Transverse colon (tissue), 4 donors: ENCODE measurements around the gene MSX1. TPM values are rescaled to one million over a fixed set of nuclear protein-coding genes. Genes with fewer than 3 reads are reported as not detected.

ENCODE experiments used
- DNase-seq: peaks from one replicate; pipeline ENCODE4 v3.0.0-alpha.2; 2019
- H3K27ac ChIP-seq, 4 donors: fragments of 200-600 bp; sonication (generic); 2 replicates each; pipeline ENCODE4 v1.5.1; 2016 to 2018; ENCODE audit warnings: inconsistent platforms in 4 of 4
- H3K27me3 ChIP-seq: fragments of 200-600 bp; sonication (generic); 2 replicates; pipeline ENCODE4 v1.5.1; 2017; ENCODE audit warnings: inconsistent platforms
- H3K36me3 ChIP-seq, 4 donors: fragments of 200-600 bp; sonication (generic); 2 replicates each; pipeline ENCODE4 v1.5.1; 2017 to 2019; ENCODE audit warnings: inconsistent platforms in 4 of 4
- H3K4me1 ChIP-seq, 4 donors: fragments of 200-600 bp; sonication (generic); 2 replicates each; pipeline ENCODE4 v1.5.1; 2017 to 2020; ENCODE audit warnings: inconsistent platforms in 4 of 4
- H3K4me3 ChIP-seq, 4 donors: fragments of 200-600 bp; sonication (generic); 1 replicate in 1 of 4; 2 replicates in 3 of 4; pipeline versions ENCODE4 v1.5.1 to v1.6.1; 2017 to 2019; ENCODE audit warnings: inconsistent platforms in 4 of 4
- H3K9me3 ChIP-seq, 2 donors: fragments of 200-600 bp; sonication (generic); 2 replicates each; pipeline ENCODE4 v1.5.1; 2017 to 2019; ENCODE audit warnings: inconsistent platforms in 2 of 2
- EP300 ChIP-seq: sonication (generic); formaldehyde crosslinking; IDR thresholded peaks from one replicate; pipeline ENCODE4 v1.6.1; 2017; ENCODE audit warnings: antibody characterized with exemption, low read depth
- POLR2A ChIP-seq: fragments of 450-650 bp; IDR thresholded peaks from one replicate; pipeline ENCODE4 v1.6.1; 2016; ENCODE audit warnings: antibody characterized with exemption, mild to moderate bottlenecking, moderate library complexity
- POLR2AphosphoS5 ChIP-seq, 3 donors: sonication (generic); formaldehyde crosslinking; IDR thresholded peaks; one replicate each; pipeline ENCODE4 v1.6.1; 2016; ENCODE audit warnings: antibody characterized with exemption in 3 of 3
- WGBS, 2 donors: methylation state at CpG; one replicate each; pipeline ENCODE4 v1.1.5; 2018; ENCODE audit warnings: low coverage in 1 of 2; 5-methylcytosine and 5-hydroxymethylcytosine counted together
- in situ Hi-C, 4 donors: fragments of 200-750 bp; cut with MboI; loops; one replicate each; pipeline versions ENCODE4 v1.15.0 to v1.15.1; 2017; ENCODE audit warnings: low sequenced_read_pairs in 3 of 4, low pct_ligation_motif_present in 1 of 4, low pct_unique_long_range_greater_than_20kb in 1 of 4
- intact Hi-C: fragments of 100-400 bp; cut with DNase I; formaldehyde crosslinking; loops from one replicate; pipeline ENCODE4 v1.15.1; 2023; ENCODE audit warnings: low total_unique reads
- total RNA-seq, 4 donors: library from RNA; depleted of rRNA; stranded (reverse); fragments of >200 nt; gene quantifications; one replicate each; pipeline ENCODE4 v1.1.0, GENCODE V29; 2016
- TF ChIP-seq, protein P1 (sequence below), 5 experiments: fragments of 200-600 bp in 3 of 5; fragments of 450-650 bp in 2 of 5; sonication (generic) in 3 of 5; IDR thresholded peaks; 1 replicate in 2 of 5; 2 replicates in 3 of 5; pipeline ENCODE4 v1.5.1; 2016 to 2017; ENCODE audit warnings: antibody characterized with exemption in 5 of 5, inconsistent platforms in 3 of 5, mild to moderate bottlenecking in 2 of 5, moderate library complexity in 1 of 5

The MSX1 gene
- total RNA-seq, result under 1 TPM in 1 of 4 donors, not detected in 3; 0.41 TPM

DNA sequence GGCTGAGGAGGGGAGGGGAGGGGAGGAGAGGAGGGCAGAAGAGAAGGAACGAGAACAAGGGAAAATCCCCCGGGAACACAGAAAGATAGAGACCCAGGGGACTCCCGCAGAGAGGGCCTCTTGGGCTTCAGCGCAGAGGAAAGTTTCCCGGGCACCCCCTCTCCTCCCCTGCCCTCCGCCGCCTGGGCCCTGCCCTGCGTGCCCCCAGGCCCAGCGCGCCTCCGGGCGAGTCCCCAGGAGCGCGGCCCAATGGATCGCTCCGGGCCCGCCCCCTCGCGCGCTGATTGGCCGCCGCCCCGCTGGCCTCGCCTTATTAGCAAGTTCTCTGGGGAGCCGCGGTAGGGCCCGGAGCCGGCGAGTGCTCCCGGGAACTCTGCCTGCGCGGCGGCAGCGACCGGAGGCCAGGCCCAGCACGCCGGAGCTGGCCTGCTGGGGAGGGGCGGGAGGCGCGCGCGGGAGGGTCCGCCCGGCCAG, at the start of gene MSX1:
TSS of gene MSX1 (plus strand) at position 341 of the 474 bp plus-strand sequence. CDS start 235 bp downstream, outside the sequence.
- H3K36me3 ChIP-seq, result no peaks in the 10 kb centered on the region
- TF ChIP-seq POLR2A (no peak), POLR2AphosphoS5 (IDR thresholded peaks at IDR 0.05) (peak; percentile 15 to 57 (median 28)), EP300 (no peak)
- TF ChIP-seq, protein P1, sequence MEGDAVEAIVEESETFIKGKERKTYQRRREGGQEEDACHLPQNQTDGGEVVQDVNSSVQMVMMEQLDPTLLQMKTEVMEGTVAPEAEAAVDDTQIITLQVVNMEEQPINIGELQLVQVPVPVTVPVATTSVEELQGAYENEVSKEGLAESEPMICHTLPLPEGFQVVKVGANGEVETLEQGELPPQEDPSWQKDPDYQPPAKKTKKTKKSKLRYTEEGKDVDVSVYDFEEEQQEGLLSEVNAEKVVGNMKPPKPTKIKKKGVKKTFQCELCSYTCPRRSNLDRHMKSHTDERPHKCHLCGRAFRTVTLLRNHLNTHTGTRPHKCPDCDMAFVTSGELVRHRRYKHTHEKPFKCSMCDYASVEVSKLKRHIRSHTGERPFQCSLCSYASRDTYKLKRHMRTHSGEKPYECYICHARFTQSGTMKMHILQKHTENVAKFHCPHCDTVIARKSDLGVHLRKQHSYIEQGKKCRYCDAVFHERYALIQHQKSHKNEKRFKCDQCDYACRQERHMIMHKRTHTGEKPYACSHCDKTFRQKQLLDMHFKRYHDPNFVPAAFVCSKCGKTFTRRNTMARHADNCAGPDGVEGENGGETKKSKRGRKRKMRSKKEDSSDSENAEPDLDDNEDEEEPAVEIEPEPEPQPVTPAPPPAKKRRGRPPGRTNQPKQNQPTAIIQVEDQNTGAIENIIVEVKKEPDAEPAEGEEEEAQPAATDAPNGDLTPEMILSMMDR (IDR thresholded peaks at IDR 0.05), result no peak
- no peaks in the 10 kb centered on the region for H3K9me3 ChIP-seq
- in situ Hi-C loops, result loop anchor here in 1 of 4 donors (25.0 kb wide), 1 partner anchor 372 kb away; no protein-coding TSS in a partner anchor
- H3K4me1 ChIP-seq, result peaks cover 15 to 47% (median 33%) of the 10 kb centered on the region in 4 donors
- peak within 1 kb of the TSS; percentile 38 to 69 (median 50) for H3K4me3 ChIP-seq
- H3K27ac ChIP-seq, result peak within 1 kb of the TSS in 2 of 4 donors; percentile 13 to 15
- peak; percentile 76 for DNase-seq
- 0 to 1% methylated on average over 5 to 35 of the region's 44 CpGs for WGBS, 2 donors
- intact Hi-C loops, result no loop called here
- peaks cover 100% of the 10 kb centered on the region for H3K27me3 ChIP-seq

DNA sequence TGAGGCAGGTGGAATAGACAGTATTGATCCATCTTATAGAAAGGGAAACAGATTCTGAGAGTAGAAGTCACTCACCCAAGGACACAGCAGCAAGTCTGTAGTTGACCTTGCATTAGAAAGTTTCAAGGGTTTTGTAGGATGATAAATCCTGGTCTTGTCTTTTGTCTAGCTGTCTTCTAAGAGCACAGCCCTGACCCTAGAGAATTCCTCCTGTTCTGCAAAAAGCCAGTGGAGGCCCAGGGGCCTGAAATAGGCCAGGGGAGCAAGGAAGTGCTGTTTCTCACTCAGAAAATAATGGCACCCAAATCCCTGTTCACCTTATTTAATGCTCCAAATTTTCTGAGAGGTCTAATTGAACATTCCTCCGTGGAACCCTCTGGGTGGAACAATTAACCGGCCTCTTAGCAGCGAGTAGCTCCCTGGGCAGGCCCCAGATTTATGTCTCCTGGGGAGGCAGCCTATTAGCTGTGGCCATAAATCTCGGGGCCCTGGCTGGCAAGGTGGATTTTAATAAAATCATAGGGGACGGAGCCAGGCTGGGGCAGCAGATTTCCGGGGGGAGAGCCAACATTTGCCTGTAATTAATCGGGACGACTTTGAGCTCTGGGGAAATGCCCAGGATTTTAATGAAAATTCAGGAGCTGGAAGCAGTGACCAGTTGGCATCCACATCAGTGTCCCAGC, 49.2 kb upstream of the MSX1 start:
- DNase-seq, result no peak
- in situ Hi-C loops (no loop called here), intact Hi-C loops (no loop called here)

DNA sequence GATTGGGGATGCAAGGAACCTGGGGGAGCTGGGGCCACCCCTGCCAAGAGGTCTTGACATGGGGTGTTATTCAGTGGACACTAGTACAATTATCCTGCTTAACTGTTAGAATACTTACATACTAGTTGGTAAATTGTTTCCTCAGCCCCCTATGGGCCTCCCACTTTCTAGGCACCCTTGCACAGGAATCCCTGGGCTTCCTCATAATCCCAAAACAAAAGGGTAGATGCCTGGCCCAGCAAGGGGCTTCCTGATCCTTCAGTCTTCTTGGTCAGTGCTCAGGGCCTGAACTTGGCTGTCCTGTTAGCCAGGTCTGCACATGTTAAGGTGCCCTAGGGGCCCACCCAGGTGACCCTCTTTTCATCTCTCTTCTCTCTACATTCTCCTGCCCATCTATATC, 48.7 kb upstream of the MSX1 start:
- TF ChIP-seq POLR2A (no peak), POLR2AphosphoS5 (IDR thresholded peaks at IDR 0.05) (no peak), EP300 (no peak)
- TF ChIP-seq, protein P1 (IDR thresholded peaks at IDR 0.05), result no peak
- intact Hi-C loops, result no loop called here
- in situ Hi-C loops, result no loop called here

More for the DNA sequence above, 49.2 kb upstream of the MSX1 start:
- TF ChIP-seq POLR2A (no peak), POLR2AphosphoS5 (IDR thresholded peaks at IDR 0.05) (no peak), EP300 (no peak)
- TF ChIP-seq, protein P1 (IDR thresholded peaks at IDR 0.05), result no peak
- 56 to 67% methylated on average over 5 to 8 of the region's 8 CpGs for WGBS, 2 donors
- no peaks in the 10 kb centered on the region for H3K27me3 ChIP-seq
- H3K4me3 ChIP-seq, result no peak overlapping the region
- H3K4me1 ChIP-seq, result no peaks in the 10 kb centered on the region
- H3K36me3 ChIP-seq, result no peaks in the 10 kb centered on the region
- no peaks in the 10 kb centered on the region for H3K9me3 ChIP-seq
- no peak overlapping the region for H3K27ac ChIP-seq

DNA sequence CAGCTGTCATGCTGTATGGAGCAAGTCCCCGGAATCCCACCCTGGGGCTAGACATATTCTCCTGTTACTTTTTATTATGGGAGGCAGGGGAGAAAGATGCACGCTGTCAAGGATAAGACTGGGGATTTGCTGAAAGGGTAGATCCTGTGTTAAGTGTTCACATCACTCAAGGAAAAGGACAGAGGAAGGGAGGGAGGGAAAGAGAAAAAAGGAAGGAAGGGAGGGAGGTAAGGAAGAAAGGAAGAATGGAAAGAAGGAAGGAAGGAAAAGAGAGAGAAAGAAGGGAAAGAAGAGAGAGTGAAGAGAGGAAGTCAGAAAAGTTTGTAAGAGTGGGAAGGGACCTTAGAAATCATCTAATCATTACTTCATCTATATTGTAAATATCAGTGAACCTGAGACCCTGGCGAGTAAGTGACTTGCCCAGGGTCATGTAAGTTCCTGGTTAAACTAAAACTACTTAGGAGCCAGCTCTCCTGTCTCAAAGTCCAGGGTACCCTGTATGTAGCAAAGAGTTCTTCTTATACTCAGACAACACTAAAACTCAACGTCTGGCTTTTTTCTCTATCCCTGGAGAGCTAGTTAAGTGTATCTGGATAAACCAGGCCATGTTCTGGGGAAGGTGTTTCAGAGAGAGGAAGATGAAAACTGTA, 47.2 kb upstream of the MSX1 start:
- Histone ChIP-seq H3K4me1 (no peaks in the 10 kb centered on the region), H3K9me3 (no peaks in the 10 kb centered on the region), H3K27ac (no peak overlapping the region), H3K36me3 (no peaks in the 10 kb centered on the region), H3K4me3 (no peak overlapping the region), H3K27me3 (no peaks in the 10 kb centered on the region)
- in situ Hi-C loops, result no loop called here
- DNase-seq, result no peak
- WGBS, 2 donors, result 60 to 63% methylated on average over 4 of the region's 4 CpGs
- TF ChIP-seq POLR2AphosphoS5 (IDR thresholded peaks at IDR 0.05), result no peak
- TF ChIP-seq POLR2A, result no peak
- TF ChIP-seq, protein P1 (IDR thresholded peaks at IDR 0.05), result no peak
- TF ChIP-seq EP300, result no peak
- intact Hi-C loops, result no loop called here

More for the DNA sequence above, 48.7 kb upstream of the MSX1 start:
- Histone ChIP-seq H3K36me3 (no peaks in the 10 kb centered on the region), H3K27ac (no peak overlapping the region), H3K4me3 (no peak overlapping the region), H3K27me3 (no peaks in the 10 kb centered on the region), H3K4me1 (no peaks in the 10 kb centered on the region), H3K9me3 (no peaks in the 10 kb centered on the region)
- DNase-seq, result no peak
